Bronchial epithelial cell (primary cell): ENCODE results near the gene MTF2. TPM values are rescaled to one million over a fixed set of nuclear protein-coding genes. Genes with fewer than 3 reads are reported as not detected.
A peak's percentile ranks its signal among the peaks of the same experiment; 100 is the strongest.

Experiments used
- DNase-seq: peaks from one replicate; pipeline ENCODE4 v3.0.0-alpha.2; 2010; ENCODE audit warnings: low read depth
- FAIRE-seq: peaks from 2 replicates; lab custom pipeline; 2011; peaks lifted over from hg19 to GRCh38; lab: Jason Lieb, UNC
- H3K27me3 ChIP-seq: 2 replicates; pipeline ENCODE4 v1.5.1; 2011; ENCODE audit warnings: low read length; ENCODE audit not compliant: control insufficient read depth, insufficient read depth
- H3K36me3 ChIP-seq: 2 replicates; pipeline ENCODE4 v1.5.1; 2011; ENCODE audit warnings: low read length; ENCODE audit not compliant: control insufficient read depth, insufficient read depth
- H3K4me3 ChIP-seq: 2 replicates; pipeline ENCODE4 v1.5.1; 2011; ENCODE audit warnings: mild to moderate bottlenecking, low read depth, low read length, control low read depth
- CTCF ChIP-seq: IDR thresholded peaks from 2 replicates; pipeline ENCODE4 v1.5.1; 2011; ENCODE audit warnings: mild to moderate bottlenecking, moderate library complexity, low read length, control low read depth, inconsistent platforms; ENCODE audit not compliant: insufficient read depth, severe bottlenecking
- total RNA-seq: library from RNA; depleted of rRNA; stranded (reverse); fragments of >200 nt; gene quantifications from 2 replicates; pipeline ENCODE4 v1.2.1, GENCODE V29; 2014

The MTF2 gene
- total RNA-seq, 1 donor from 2014 or later: 20.3 TPM

GRCh38 chr1:93180723-93181613 lies 101.9 kb downstream of the MTF2 start, which contains the start of gene CCDC18:
CCDC18 (plus strand) TSS chr1:93180724; CDS start chr1:93183362, 2,638 bp downstream.
- Histone ChIP-seq H3K36me3 (peaks cover 1% of the 10 kb centered on the region), H3K27me3 (no peaks in the 10 kb centered on the region), H3K4me3 (peak within 1 kb of the TSS; percentile 54)
- TF ChIP-seq CTCF: no peak
- DNase-seq (peak; percentile 37), FAIRE-seq (no peak)

GRCh38 chr1:93186667-93187066 lies 107.6 kb downstream of the MTF2 start:
- H3K36me3 ChIP-seq: no peaks in the 10 kb centered on the region
- no peaks in the 10 kb centered on the region for H3K27me3 ChIP-seq
- no peak overlapping the region for H3K4me3 ChIP-seq
- FAIRE-seq (no peak), DNase-seq (no peak)
- no peak for TF ChIP-seq CTCF

Other genes starting within 250 kb of the MTF2 start
- 2,039 and 2,641 TPM in 2 replicates for gene RPL5, start 247.2 kb upstream of the MTF2 start, total RNA-seq
- gene DIPK1A, start 117.8 kb upstream of the MTF2 start, total RNA-seq: 8.7 and 9.7 TPM in 2 replicates
- gene TMED5, start 101.1 kb downstream of the MTF2 start, total RNA-seq: 52.7 and 56.8 TPM in 2 replicates
- 3.4 and 4.1 TPM in 2 replicates for gene CCDC18, start 101.4 kb downstream of the MTF2 start, total RNA-seq